Limb (tissue), 2 donors: ENCODE results near the gene PLA2R1.

Experiments
- DNase-seq, 2 donors: peaks; one replicate each; pipeline ENCODE4 v3.0.0-alpha.2; 2016; ENCODE audit errors: extremely low spot score in 2 of 2

The PLA2R1 gene

DNA sequence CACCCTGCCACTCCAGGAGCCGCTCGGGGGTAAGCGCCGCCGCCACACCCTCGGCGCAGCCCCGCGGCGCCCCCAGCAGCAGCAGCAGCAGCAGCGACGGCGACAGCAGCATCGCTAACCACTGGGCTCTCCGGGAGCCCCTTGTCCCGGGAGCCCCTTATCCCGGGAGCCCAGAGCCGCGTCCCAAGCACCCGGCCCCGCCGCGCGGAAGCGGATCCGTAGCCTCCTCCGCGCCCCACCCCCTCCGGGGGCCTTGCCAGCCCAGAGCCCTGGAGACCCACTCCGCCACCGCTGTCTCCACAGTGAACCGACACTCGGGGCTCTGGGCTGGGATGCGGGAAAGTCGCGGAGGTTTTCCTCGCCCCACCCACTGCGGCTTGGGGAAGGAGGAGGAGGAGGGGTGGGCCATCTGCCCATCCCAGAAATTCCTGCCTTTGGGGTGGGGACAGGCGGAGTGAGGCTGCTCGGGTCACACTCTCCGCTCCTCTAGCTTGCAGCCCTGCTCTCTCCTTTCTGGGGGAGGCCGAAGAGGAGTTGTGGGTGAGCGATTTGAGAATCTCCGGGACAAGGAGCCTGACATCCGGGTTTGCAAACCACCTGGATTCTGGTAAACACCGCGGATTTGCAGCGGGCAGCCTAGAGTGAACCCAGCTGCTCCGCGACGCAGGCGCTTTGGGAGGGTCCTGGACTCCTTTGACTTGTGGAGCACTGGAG, at the start of gene PLA2R1:
PLA2R1 (minus strand) TSS at position 324 of the 714 bp plus-strand sequence; CDS start at position 112, 212 bp downstream.
- peak; percentile 14 to 77 for DNase-seq

DNA sequence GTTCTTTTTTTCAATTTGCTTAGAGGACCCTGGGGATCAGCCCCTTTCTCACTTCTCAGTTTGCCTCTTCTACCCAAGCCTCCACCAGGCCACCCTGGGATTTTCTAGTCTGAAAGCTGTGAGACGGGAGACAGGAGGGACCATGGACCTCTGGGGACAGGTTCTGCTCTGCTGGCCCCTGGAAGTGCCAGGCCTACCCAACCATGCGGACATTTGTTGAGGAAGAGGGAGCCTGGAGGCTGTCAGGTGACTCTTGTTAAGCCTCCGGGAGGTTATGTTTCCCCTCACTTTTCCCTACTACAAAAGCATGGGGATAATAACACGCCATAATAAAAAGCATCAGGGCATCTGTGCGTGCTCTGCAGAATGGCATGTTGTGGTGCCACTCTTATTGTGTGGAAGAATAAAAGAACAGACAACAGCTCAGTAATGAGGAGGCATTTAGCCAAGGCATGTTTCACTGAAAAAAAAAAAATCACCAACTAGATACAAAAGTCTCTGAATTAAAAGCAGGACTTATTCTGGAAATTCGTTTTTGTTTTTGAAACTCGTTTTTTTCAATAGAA, 48.3 kb upstream of the PLA2R1 start:
- DNase-seq: no peak

DNA sequence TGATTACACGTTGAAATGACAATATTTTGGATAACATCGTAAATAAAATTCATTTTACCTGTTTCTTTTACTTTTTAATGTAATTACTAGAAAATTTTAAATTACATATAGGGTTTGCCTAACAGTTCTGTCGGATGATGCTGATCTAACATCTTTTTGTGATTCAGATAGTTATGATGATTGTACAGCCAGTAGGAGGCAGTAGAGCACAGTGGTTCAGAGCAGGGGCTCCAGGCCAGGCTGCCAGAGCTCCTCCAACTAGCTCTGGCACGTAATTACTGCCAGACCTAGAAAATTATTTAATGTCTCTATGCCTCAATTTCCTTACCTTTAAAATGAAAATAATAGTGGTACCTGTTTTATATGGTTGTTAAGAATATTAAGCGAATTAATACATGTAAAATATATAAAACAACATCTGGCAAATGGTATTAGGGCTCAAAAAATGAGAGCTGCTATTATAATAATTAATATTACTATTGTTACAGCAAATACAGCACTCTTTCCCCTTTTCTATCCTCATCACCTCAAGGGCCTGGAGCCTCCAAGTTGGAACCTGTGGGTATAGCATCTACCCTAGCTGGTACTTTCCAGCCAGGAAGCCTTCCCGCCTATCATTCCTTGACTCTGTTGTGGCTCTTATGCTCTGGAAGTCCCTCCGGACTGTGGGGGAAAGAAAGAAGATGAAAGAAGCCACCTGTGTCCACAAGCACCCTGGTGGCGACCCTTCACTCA, 47.7 kb upstream of the PLA2R1 start:
- peak; percentile 69 to 80 for DNase-seq

DNA sequence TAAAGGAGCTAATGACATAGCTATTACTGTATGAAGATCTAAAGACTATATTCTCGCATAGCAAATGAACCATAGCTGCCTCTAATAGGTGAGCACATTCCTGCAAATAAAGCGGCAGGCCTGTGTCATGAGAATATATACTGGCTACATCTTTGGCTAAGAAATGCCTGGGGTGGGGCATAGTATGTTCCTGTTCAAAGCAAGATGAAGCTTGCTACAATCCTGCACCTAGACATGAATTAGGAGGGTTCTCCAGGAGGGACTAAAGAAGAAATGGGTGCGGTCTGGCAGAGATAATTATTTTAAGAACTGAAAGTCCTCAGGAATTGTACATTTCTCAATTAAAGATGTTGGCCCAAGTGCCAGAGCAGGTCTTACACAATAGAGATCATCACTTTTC, 46.8 kb upstream of the PLA2R1 start:
- DNase-seq: no peak

GRCh38 chr2:160108646-160109045, 46.2 kb upstream of the PLA2R1 start:
- no peak for DNase-seq

- no peak for DNase-seq
These were observed 43.0 kb upstream of the PLA2R1 start for GRCh38 chr2:160105366-160105765.

DNA sequence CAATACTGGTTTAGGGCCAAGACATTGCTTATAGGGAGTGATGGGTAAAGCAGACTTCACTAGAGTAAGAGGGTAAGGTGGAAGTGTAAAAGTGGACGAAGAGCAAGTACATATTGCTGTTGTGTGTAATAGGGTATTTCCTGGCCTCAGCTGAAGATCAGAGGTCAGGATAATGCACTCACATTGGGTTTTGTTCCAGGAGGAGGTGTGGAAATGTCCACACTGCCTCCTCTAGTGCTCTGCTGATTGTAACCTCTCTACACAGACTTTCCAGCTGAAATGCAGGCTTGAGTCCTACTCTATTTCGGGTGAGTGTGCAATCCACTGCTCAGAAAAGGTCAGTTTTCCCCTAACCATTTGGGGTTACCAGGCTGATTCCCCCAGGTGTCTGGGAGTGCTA, 41.7 kb upstream of the PLA2R1 start:
- no peak for DNase-seq

- no peak for DNase-seq
These were observed 34.9 kb upstream of the PLA2R1 start for GRCh38 chr2:160097326-160097725.

DNA sequence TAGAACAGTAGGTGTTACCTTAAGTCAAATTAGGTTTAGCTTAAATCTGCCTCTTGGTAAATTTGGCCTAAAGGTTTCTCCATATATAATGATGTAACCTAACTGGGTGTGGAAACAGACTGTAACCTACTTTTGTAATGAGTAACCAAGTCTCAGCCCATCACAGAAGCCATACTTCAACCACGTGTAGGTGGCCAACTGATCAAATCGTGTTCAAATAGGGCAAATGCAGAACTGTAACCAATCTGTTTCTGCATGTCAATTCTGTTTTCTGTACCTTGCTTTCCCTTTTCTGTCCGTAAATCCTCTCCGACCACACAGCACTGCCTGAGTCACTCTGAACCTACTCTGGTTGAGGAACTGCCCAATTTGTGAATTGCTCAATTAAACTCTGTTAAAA, 34.0 kb upstream of the PLA2R1 start:
- no peak for DNase-seq

- DNase-seq: no peak
These were observed 30.0 kb upstream of the PLA2R1 start for GRCh38 chr2:160092445-160092844.

DNA sequence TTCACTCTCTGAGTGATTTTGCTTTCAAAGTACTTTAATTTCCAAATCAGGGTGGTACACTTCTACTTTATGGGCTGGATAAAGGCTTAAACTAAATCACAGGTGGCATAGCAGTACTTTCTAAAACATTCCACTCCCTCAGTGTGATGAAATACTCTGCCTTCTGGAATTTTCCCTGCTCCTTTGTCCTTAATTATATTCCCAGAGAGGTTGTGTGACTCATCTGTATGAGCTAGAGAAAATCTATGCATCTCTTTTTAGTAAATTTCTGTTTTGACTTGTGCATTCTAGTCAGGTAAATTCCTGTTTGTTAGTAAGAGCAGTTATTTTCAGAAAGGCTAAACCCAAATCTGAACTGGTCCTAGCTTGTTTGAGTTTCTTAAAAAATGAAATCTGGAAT, 29.0 kb upstream of the PLA2R1 start:
- DNase-seq: no peak

- no peak for DNase-seq
These were observed 25.7 kb upstream of the PLA2R1 start for GRCh38 chr2:160087854-160088745.

GRCh38 chr2:160085662-160086061, 23.2 kb upstream of the PLA2R1 start:
- no peak for DNase-seq

DNA sequence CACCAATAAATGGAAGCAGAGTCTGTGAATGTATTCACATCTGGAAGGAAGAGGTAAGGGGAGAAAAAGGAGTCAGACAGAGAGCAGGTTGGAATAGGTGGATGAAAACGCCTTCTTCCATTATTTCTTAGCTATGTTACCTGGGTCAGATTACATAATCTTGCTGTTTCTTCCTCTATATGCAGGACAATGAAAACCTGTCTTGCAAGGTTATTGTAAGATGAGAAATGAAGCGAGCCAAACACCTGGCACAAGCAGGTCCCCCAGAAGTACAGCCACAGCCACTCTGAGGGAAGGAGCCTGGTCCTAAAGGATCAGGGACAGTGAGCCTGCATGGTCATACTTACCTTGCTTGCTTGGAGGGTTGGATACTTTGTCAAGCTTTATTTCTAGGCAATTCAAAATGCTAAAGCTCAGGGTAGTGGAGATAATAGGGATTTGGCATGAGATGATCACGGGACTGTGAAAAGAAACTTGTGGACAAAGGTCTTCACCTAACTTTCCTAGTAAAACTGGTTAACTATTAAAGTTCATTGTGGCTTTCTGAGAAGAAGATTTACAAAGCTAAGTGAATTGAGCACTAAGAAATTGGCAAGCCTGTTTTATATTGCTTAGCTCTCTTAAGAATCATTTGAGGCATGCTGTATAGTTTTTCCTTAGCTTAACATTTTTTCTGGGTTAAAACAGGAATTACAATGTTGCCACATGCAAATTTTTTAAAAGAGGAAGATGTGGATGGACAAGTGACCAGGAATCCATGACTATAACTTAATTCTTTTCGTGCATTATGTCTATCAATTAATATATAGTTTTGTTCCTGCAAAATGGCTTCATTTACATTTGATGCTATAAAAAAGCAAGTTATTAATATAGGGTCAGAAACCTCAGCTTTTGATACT, 15.7 kb upstream of the PLA2R1 start:
- no peak for DNase-seq

DNA sequence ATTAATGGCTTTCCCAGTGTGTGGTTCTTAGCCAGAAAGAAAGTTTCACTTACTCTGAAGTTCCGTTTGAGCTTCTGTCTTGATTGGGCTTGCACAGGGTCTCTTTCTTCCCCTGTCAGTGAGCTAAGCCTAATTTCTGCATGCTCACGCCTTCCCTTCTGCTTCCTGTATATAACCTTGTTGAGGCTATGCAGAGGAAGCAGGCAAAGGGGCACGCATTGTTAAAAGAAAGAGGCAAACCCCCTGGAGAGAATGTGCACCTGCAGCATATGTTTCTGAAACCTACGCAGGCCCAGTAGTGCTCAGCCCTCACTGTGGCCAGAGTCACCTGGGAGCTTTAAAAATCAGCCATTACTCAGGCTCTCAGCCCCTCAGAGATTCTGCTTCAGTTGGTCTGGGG, 14.5 kb upstream of the PLA2R1 start:
- DNase-seq: no peak

DNA sequence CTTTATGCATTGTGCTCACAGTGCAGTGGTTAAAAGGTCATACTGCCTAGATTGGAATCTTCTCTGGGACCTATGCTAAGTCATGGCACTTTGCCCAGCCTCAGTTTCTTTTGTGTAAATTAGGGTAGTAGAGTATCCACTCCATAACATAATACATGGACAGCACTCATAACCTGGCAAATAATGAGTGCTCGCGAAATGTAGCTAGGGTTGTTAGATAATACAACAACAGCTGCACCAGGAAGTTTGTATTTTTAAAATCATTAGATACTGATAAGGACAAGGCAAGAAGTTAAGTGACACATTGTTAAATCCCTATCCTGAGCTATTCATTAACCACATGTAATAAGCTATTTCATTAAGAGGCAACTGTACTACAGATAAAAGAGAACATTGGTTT, 13.8 kb upstream of the PLA2R1 start:
- no peak for DNase-seq

DNA sequence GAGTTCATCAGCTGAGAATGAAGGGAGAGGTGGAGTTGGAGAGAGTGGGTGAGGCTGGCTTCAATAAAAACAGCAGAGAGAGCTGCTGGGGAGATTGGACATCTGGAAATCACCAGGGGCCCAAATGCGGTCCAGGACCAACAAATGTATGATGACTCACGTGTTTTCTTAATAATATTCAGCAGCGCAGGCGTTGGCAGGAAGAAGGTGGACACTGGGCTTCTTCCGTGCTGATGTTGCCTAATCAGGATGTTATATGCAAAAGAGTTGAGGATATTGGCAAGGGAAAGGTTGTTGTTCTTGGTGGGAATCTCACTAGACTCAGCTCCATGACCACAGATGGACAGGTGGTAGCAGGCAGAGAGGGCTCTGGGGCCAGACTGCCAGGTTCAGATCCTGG, 12.8 kb upstream of the PLA2R1 start:
- DNase-seq: no peak

- no peak for DNase-seq
These were observed 11.0 kb upstream of the PLA2R1 start for GRCh38 chr2:160073284-160073888.

DNA sequence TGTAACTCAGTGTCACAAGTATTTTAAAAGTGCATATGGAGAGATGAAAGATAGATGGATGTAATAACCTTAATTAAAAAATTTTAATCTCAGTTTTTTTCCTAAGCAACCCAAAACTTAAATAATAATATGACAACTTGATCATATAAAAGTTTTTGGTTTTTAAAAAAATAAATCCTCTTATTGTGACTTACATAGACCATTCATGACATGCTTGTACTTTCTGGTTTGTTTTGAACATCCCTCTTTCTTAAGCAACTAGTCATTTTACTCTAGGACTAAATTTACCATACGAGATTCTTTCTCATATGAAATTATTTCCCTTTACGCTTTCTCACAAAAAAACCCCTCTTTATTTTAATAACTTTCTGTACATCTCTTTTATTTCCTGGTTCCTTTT, 6.5 kb upstream of the PLA2R1 start:
- no peak for DNase-seq

- no peak for DNase-seq
These were observed 2.5 kb upstream of the PLA2R1 start for GRCh38 chr2:160064916-160065315.
